NCI-H1694 (cell line): ENCODE results near the gene ENTHD1.

Experiments used
- DNase-seq: peaks from one replicate; lab custom pipeline; 2025; lab: John Stamatoyannopoulos, UW

ENTHD1 gene

GRCh38 chr22:39893526-39893925 lies at the start of gene ENTHD1:
ENTHD1 (minus strand) TSS chr22:39893760; CDS start chr22:39887748, 6,012 bp downstream.
- DNase-seq, result no peak

- DNase-seq, result no peak
Observed at GRCh38 chr22:39943337-39943736, 49.8 kb upstream of the ENTHD1 start.

- DNase-seq, result no peak
Observed at GRCh38 chr22:39942439-39943230, 49.1 kb upstream of the ENTHD1 start.

- DNase-seq, result no peak
Observed at GRCh38 chr22:39941601-39942000, 48.0 kb upstream of the ENTHD1 start.

- no peak for DNase-seq
Observed at GRCh38 chr22:39940757-39941305, 47.3 kb upstream of the ENTHD1 start.

GRCh38 chr22:39939830-39940229 lies 46.3 kb upstream of the ENTHD1 start:
- DNase-seq, result no peak

- no peak for DNase-seq
Observed at GRCh38 chr22:39938509-39939111, 45.0 kb upstream of the ENTHD1 start.

GRCh38 chr22:39937906-39938305 lies 44.3 kb upstream of the ENTHD1 start:
- no peak for DNase-seq

- DNase-seq, result no peak
Observed at GRCh38 chr22:39936523-39937145, 43.1 kb upstream of the ENTHD1 start.

GRCh38 chr22:39935612-39936011 lies 42.1 kb upstream of the ENTHD1 start:
- DNase-seq, result no peak

GRCh38 chr22:39935116-39935515 lies 41.6 kb upstream of the ENTHD1 start:
- no peak for DNase-seq

- no peak for DNase-seq
Observed at GRCh38 chr22:39933741-39934140, 40.2 kb upstream of the ENTHD1 start.

- DNase-seq, result no peak
Observed at GRCh38 chr22:39932918-39933649, 39.5 kb upstream of the ENTHD1 start.

GRCh38 chr22:39932166-39932565 lies 38.6 kb upstream of the ENTHD1 start:
- DNase-seq, result no peak

- no peak for DNase-seq
Observed at GRCh38 chr22:39931251-39931650, 37.7 kb upstream of the ENTHD1 start.

- DNase-seq, result no peak
Observed at GRCh38 chr22:39928536-39929520, 35.3 kb upstream of the ENTHD1 start.

GRCh38 chr22:39927544-39927943 lies 34.0 kb upstream of the ENTHD1 start:
- DNase-seq, result no peak

- no peak for DNase-seq
Observed at GRCh38 chr22:39926753-39927152, 33.2 kb upstream of the ENTHD1 start.

- DNase-seq, result no peak
Observed at GRCh38 chr22:39925909-39926679, 32.5 kb upstream of the ENTHD1 start.

GRCh38 chr22:39925273-39925672 lies 31.7 kb upstream of the ENTHD1 start:
- no peak for DNase-seq
